K562 (cell line): Measurements from ENCODE around the gene TMEM129. TPM values are rescaled to one million over a fixed set of nuclear protein-coding genes. Genes with fewer than 3 reads are reported as not detected.

ENCODE experiments used
- ATAC-seq: fragments of 200-7000 bp; cut with Tn5 transposase; 3 replicates; pipeline ENCODE4 v1.9.1; 2020; ENCODE audit warnings: moderate library complexity
- BruUV-seq: library from RNA; stranded (reverse); fragments of 400-500 nt; replicated peaks from 2 replicates; lab custom pipeline; 2021; lab: Mats Ljungman, UMichigan
- CTCF ChIA-PET: fragments of 300-600 bp; formaldehyde crosslinking; extraction: SDS; loops from one replicate; lab custom pipeline; 2021; ENCODE audit warnings: low intra/inter-chr PET ratio; lab: Yijun Ruan, JAX
- POLR2A ChIA-PET: fragments of 300-600, 350-650 bp; sonication (Branson Sonifier 250); formaldehyde crosslinking; extraction: SDS; loops from one replicate; lab custom pipeline; 2021; ENCODE audit warnings: antibody characterized with exemption, inconsistent platforms; lab: Yijun Ruan, JAX
- DNase-seq, 4 experiments: peaks; one replicate each; pipeline versions ENCODE4 v3.0.0 to v3.0.0-alpha.2; 2011 to 2018; ENCODE audit warnings: low spot score in 3 of 4, mixed read lengths in 3 of 4; ENCODE audit errors: extremely low read depth in 1 of 4
- FAIRE-seq: peaks from 2 replicates; lab custom pipeline; 2011; peaks lifted over from hg19 to GRCh38; lab: Jason Lieb, UNC
- H2AFZ ChIP-seq: 2 replicates; pipeline ENCODE4 v1.6.0; 2011; ENCODE audit warnings: low read depth, low read length, control low read depth, inconsistent platforms
- H3K27ac ChIP-seq: fragments of 200-600 bp; 3 replicates; pipeline ENCODE4 v1.8.0; 2011; ENCODE audit warnings: low read depth, mild to moderate bottlenecking, control low read depth, inconsistent platforms, low read length, moderate library complexity, mixed read lengths; ENCODE audit errors: extremely low read depth
- H3K27me3 ChIP-seq, 2 experiments: fragments of 300-600 bp in 1 of 2; 2 replicates in 1 of 2; 3 replicates in 1 of 2; pipeline versions ENCODE4 v1.6.0 to v1.8.0; 2011; ENCODE audit warnings: inconsistent platforms in 2 of 2, low read length in 2 of 2, mild to moderate bottlenecking in 1 of 2, mixed read lengths in 1 of 2, moderate library complexity in 1 of 2; ENCODE audit not compliant: control insufficient read depth in 2 of 2, insufficient read depth in 2 of 2
- H3K36me3 ChIP-seq: fragments of 300-600 bp; 3 replicates; pipeline ENCODE4 v1.8.0; 2011; ENCODE audit warnings: mild to moderate bottlenecking, low read length, inconsistent platforms; ENCODE audit not compliant: control insufficient read depth, insufficient read depth
- H3K4me1 ChIP-seq, 2 experiments: fragments of 200-600 bp in 1 of 2; replicated peaks in 1 of 2; 2 replicates in 1 of 2; 3 replicates in 1 of 2; pipeline versions ENCODE4 v1.5.1 to v1.8.0; 2011; ENCODE audit warnings: inconsistent platforms in 2 of 2, low read length in 2 of 2, mild to moderate bottlenecking in 1 of 2, mixed read lengths in 1 of 2, moderate library complexity in 1 of 2; ENCODE audit not compliant: control insufficient read depth in 2 of 2, insufficient read depth in 2 of 2
- H3K4me2 ChIP-seq: 2 replicates; pipeline ENCODE4 v1.6.1; 2011; ENCODE audit warnings: low read length, control low read depth, inconsistent platforms, mixed read lengths; ENCODE audit not compliant: insufficient read depth
- H3K4me3 ChIP-seq: fragments of 200-600 bp; sonication (generic), shearing (Covaris generic); 2 replicates; pipeline ENCODE4 v1.5.1; 2016; ENCODE audit warnings: control low read depth, inconsistent platforms
- H3K79me2 ChIP-seq: fragments of 200-600 bp; 3 replicates; pipeline ENCODE4 v1.8.0; 2011; ENCODE audit warnings: low read length, inconsistent platforms; ENCODE audit not compliant: control insufficient read depth, insufficient read depth
- H3K9ac ChIP-seq, 2 experiments: 2 replicates each; pipeline versions ENCODE4 v1.6.0 to v1.6.1; 2011; ENCODE audit warnings: low read depth in 2 of 2, low read length in 2 of 2, control low read depth in 1 of 2, inconsistent platforms in 1 of 2, mild to moderate bottlenecking in 1 of 2, mixed read lengths in 1 of 2; ENCODE audit not compliant: insufficient read depth in 1 of 2
- H3K9me1 ChIP-seq: one replicate; pipeline ENCODE4 v1.6.0; 2011; ENCODE audit warnings: inconsistent platforms, mild to moderate bottlenecking, low read length, moderate library complexity; ENCODE audit not compliant: control insufficient read depth, insufficient read depth
- H3K9me3 ChIP-seq: replicated peaks from 2 replicates; pipeline ENCODE4 v1.5.1; 2011; ENCODE audit warnings: low read depth, low read length, inconsistent platforms; ENCODE audit not compliant: control insufficient read depth, insufficient read depth
- H4K20me1 ChIP-seq: replicated peaks from 2 replicates; pipeline ENCODE4 v1.6.1; 2011; ENCODE audit warnings: low read length, inconsistent platforms, mixed read lengths; ENCODE audit not compliant: control insufficient read depth, insufficient read depth
- POLR2A ChIP-seq: fragments of 450-650 bp; conservative IDR thresholded peaks from 2 replicates; pipeline ENCODE4 v1.6.1; 2016
- POLR2AphosphoS2 ChIP-seq: IDR thresholded peaks from 2 replicates; pipeline ENCODE4 v1.6.1; 2012; ENCODE audit warnings: low read length, improper control_type of control experiment
- RBM15 ChIP-seq: fragments of 200-400 bp; formaldehyde crosslinking; IDR thresholded peaks from 2 replicates; pipeline ENCODE4 v1.6.1; 2018; ENCODE audit warnings: mild to moderate bottlenecking, low read length, moderate library complexity; ENCODE audit not compliant: insufficient read depth
- ZNF3 ChIP-seq: fragments of 250-450 bp; sonication (Bioruptor Pico); IDR thresholded peaks from 2 replicates; pipeline ENCODE4 v1.5.0; 2021; ENCODE audit warnings: mild to moderate bottlenecking, moderate library complexity
- ZNF311 ChIP-seq: fragments of 250-450 bp; sonication (Bioruptor Pico); IDR thresholded peaks from 2 replicates; pipeline ENCODE4 v1.4.0; 2020; ENCODE audit warnings: mild to moderate bottlenecking, moderate library complexity
- WGBS: fragments of 100-300 bp; shearing (Covaris generic); methylation state at CpG from one replicate; pipeline ENCODE4 v1.1.6; 2016; ENCODE audit warnings: low coverage, mixed read lengths; ENCODE audit not compliant: insufficient coverage; ENCODE audit errors: missing lambda C conversion rate; 5-methylcytosine and 5-hydroxymethylcytosine counted together
- in situ Hi-C: fragments of 300-500 bp; cut with MboI; formaldehyde crosslinking; loops from 4 replicates; pipeline ENCODE4 v1.15.0; 2018; ENCODE audit warnings: inconsistent platforms, mixed read lengths
- intact Hi-C: fragments of 100-400 bp; cut with micrococcal nuclease; formaldehyde crosslinking; loops from 2 replicates; pipeline ENCODE4 v1.14.2; 2022
- polyA plus RNA-seq, 8 experiments: library from polyadenylated mRNA; depleted of rRNA in 4 of 8; stranded (reverse) in 5 of 8; unstranded in 3 of 8; fragments of >200 nt; fragmentation: Nextera tagmentation in 2 of 8; fragmentation: Illumina TruSeq in 1 of 8; extraction: Ambion mirVana in 2 of 8; extraction: Trizol in 1 of 8; gene quantifications; 2 replicates each; pipeline versions ENCODE4 v1.2.1 to v1.2.3, GENCODE V29; 2011 to 2014; ENCODE audit warnings: inconsistent platforms in 1 of 8, missing spikeins in 1 of 8
- total RNA-seq, 7 experiments: library from RNA; depleted of rRNA in 6 of 7; stranded (reverse); fragments of >200 nt in 6 of 7; fragmentation: Illumina TruSeq in 2 of 7; extraction: Trizol in 2 of 7; gene quantifications; 2 replicates each; pipeline versions ENCODE4 v1.2.1 to v1.2.3, GENCODE V29; 2011 to 2021; ENCODE audit warnings: low replicate concordance in 1 of 7
- TF ChIP-seq, protein P1 (sequence below): IDR thresholded peaks from 2 replicates; pipeline ENCODE4 v1.6.1; 2011; ENCODE audit warnings: borderline replicate concordance, low read depth, mild to moderate bottlenecking, moderate library complexity, low read length; ENCODE audit not compliant: insufficient read depth, poor library complexity, severe bottlenecking

TMEM129 gene
- total and polyA plus RNA-seq, 9 of the 15 experiments (the other 6 are each of a cell fraction or from before 2014, with no cell fraction given): 0.34 to 47.2 (median 18.8) TPM

DNA sequence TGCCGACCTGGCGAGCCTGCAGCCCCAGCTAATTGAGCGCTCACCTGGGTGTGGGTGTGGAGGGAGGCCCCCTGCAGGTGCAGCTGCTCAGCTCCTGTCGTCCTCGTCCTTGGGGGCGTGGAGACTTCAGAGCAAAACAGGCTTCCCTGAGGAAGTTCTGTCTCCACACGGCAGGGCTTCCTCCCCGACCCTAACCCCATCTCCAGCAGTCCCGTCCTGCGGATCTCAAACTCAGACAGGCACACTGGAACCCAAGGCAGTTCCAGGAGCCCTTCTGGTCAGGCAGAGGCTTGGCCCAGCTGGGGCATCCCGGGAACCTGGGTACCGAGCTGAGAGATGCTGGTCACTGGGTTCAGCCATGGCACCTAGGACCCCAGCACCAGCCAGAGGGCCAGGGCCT, 24.6 kb upstream of the TMEM129 start:
- intact Hi-C loops: loop anchor here (5.0 kb wide), 2 partner anchors 162 to 442 kb away; no protein-coding TSS in a partner anchor
- no peaks in the 10 kb centered on the region for H3K9me3 ChIP-seq
- FAIRE-seq (no peak), ATAC-seq (0 out of 3 replicates have a peak, but pooled peaks have one; percentile 1), DNase-seq (no peak)
- BruUV-seq: no TSS peak
- in situ Hi-C loops: no loop called here
- H3K9ac ChIP-seq: peak overlapping the region in 1 of 2 experiments; percentile 32; a peak in 1 of 4 replicates
- no peak overlapping the region for H3K27ac ChIP-seq
- POLR2A ChIA-PET: interaction anchor here (0.9 to 1.4 kb wide), 4 partner anchors 9 to 49 kb away, joined by 3 to 4 read pairs (median 4); partner anchors contain the start of genes TACC3 and TMEM129
- H3K79me2 ChIP-seq: no peaks in the 10 kb centered on the region
- whole genome bisulfite sequencing: 62% methylated on average over 9 of the region's 12 CpGs
- H3K36me3 ChIP-seq: peaks cover 43% of the 10 kb centered on the region; the same call in 2 of the 3 replicates
- no peak overlapping the region for H3K4me2 ChIP-seq
- H3K9me1 ChIP-seq: no peaks in the 10 kb centered on the region
- H3K4me3 ChIP-seq: no peak overlapping the region
- no peaks in the 10 kb centered on the region for H3K27me3 ChIP-seq
- no peak overlapping the region for H2AFZ ChIP-seq
- peak; percentile 75 for TF ChIP-seq POLR2AphosphoS2
- no peak for TF ChIP-seq ZNF311 (CRISPR knock-in tag)
- peak; percentile 46; the same call in 1 of the 2 replicates for TF ChIP-seq POLR2A
- no peak for TF ChIP-seq RBM15
- TF ChIP-seq, protein P1, sequence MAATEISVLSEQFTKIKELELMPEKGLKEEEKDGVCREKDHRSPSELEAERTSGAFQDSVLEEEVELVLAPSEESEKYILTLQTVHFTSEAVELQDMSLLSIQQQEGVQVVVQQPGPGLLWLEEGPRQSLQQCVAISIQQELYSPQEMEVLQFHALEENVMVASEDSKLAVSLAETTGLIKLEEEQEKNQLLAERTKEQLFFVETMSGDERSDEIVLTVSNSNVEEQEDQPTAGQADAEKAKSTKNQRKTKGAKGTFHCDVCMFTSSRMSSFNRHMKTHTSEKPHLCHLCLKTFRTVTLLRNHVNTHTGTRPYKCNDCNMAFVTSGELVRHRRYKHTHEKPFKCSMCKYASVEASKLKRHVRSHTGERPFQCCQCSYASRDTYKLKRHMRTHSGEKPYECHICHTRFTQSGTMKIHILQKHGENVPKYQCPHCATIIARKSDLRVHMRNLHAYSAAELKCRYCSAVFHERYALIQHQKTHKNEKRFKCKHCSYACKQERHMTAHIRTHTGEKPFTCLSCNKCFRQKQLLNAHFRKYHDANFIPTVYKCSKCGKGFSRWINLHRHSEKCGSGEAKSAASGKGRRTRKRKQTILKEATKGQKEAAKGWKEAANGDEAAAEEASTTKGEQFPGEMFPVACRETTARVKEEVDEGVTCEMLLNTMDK: peak; percentile 29
- TF ChIP-seq ZNF3 (CRISPR knock-in tag): no peak
- CTCF ChIA-PET: interaction anchor here (6.2 kb wide), 1 partner anchor 64 kb away, joined by 94 read pairs; no protein-coding TSS in a partner anchor
- peaks cover 0 to 70% of the 10 kb centered on the region in 2 experiments; a peak in 2 of 5 replicates for H3K4me1 ChIP-seq
- H4K20me1 ChIP-seq: no peaks in the 10 kb centered on the region
